H9 (cell line): ENCODE measurements around the gene TMEM120A. TPM values are rescaled to one million over a fixed set of nuclear protein-coding genes. Genes with fewer than 3 reads are reported as not detected.

Experiments
- DNase-seq: peaks from one replicate; pipeline ENCODE4 v3.0.0-alpha.2; 2017
- H2AFZ ChIP-seq: one replicate; pipeline ENCODE4 v1.6.1; 2013; ENCODE audit warnings: mild to moderate bottlenecking, low read length, control low read depth, moderate library complexity
- H2AK5ac ChIP-seq: 2 replicates; pipeline ENCODE4 v1.6.1; 2013; ENCODE audit warnings: low read length, control low read depth, mixed read lengths; ENCODE audit not compliant: insufficient read length
- H2BK120ac ChIP-seq: one replicate; pipeline ENCODE4 v1.6.1; 2013; ENCODE audit warnings: low read depth, mild to moderate bottlenecking, low read length, control low read depth, inconsistent platforms; ENCODE audit not compliant: poor library complexity, severe bottlenecking
- H2BK12ac ChIP-seq: 2 replicates; pipeline ENCODE4 v1.6.1; 2013; ENCODE audit warnings: low read length, control low read depth, mixed read lengths, low read depth; ENCODE audit not compliant: insufficient read length
- H2BK15ac ChIP-seq: 2 replicates; pipeline ENCODE4 v1.6.1; 2013; ENCODE audit warnings: low read depth, low read length, control low read depth
- H2BK20ac ChIP-seq: one replicate; pipeline ENCODE4 v1.6.1; 2013; ENCODE audit warnings: low read depth, mild to moderate bottlenecking, low read length, control low read depth, inconsistent platforms; ENCODE audit not compliant: poor library complexity, severe bottlenecking
- H2BK5ac ChIP-seq: 2 replicates; pipeline ENCODE4 v1.6.1; 2013; ENCODE audit warnings: low read length, control low read depth, mixed read lengths; ENCODE audit not compliant: insufficient read length
- H3K14ac ChIP-seq: 2 replicates; pipeline ENCODE4 v1.6.1; 2013; ENCODE audit warnings: low read length, control low read depth; ENCODE audit not compliant: insufficient read depth
- H3K18ac ChIP-seq: 2 replicates; pipeline ENCODE4 v1.6.1; 2013; ENCODE audit warnings: low read depth, mild to moderate bottlenecking, mixed read lengths, low read length, control low read depth; ENCODE audit not compliant: insufficient read length
- H3K23ac ChIP-seq: 2 replicates; pipeline ENCODE4 v1.6.1; 2013; ENCODE audit warnings: low read length, control low read depth, mixed read lengths, low read depth; ENCODE audit not compliant: insufficient read length
- H3K23me2 ChIP-seq: 2 replicates; pipeline ENCODE4 v1.6.1; 2013; ENCODE audit warnings: low read depth, mild to moderate bottlenecking, mixed read lengths, low read length, control low read depth; ENCODE audit not compliant: insufficient read length, poor library complexity, severe bottlenecking
- H3K27ac ChIP-seq: 2 replicates; pipeline ENCODE4 v1.5.1; 2013; ENCODE audit warnings: low read length, control low read depth, mixed read lengths, low read depth; ENCODE audit not compliant: insufficient read length
- H3K27me3 ChIP-seq: 2 replicates; pipeline ENCODE4 v1.6.1; 2013; ENCODE audit warnings: low read length, control low read depth, inconsistent platforms; ENCODE audit not compliant: insufficient read depth
- H3K4ac ChIP-seq: 2 replicates; pipeline ENCODE4 v1.6.1; 2013; ENCODE audit warnings: low read depth, mild to moderate bottlenecking, control low read depth, inconsistent platforms, low read length, moderate library complexity
- H3K4me1 ChIP-seq: 2 replicates; pipeline ENCODE4 v1.6.1; 2013; ENCODE audit warnings: low read length, control low read depth, inconsistent platforms; ENCODE audit not compliant: insufficient read depth
- H3K4me2 ChIP-seq: 2 replicates; pipeline ENCODE4 v1.6.1; 2013; ENCODE audit warnings: low read length, control low read depth, mixed read lengths; ENCODE audit not compliant: insufficient read length, insufficient read depth
- H3K56ac ChIP-seq: 2 replicates; pipeline ENCODE4 v1.6.1; 2013; ENCODE audit warnings: low read depth, mild to moderate bottlenecking, mixed read lengths, low read length, control low read depth; ENCODE audit not compliant: insufficient read length
- H3K79me1 ChIP-seq: 2 replicates; pipeline ENCODE4 v1.6.1; 2013; ENCODE audit warnings: low read depth, mild to moderate bottlenecking, moderate library complexity, low read length, control low read depth, inconsistent platforms; ENCODE audit not compliant: insufficient read depth, poor library complexity, severe bottlenecking
- H3K79me2 ChIP-seq: 2 replicates; pipeline ENCODE4 v1.6.1; 2013; ENCODE audit warnings: low read length, control low read depth, inconsistent platforms; ENCODE audit not compliant: insufficient read depth
- H3K9ac ChIP-seq: 2 replicates; pipeline ENCODE4 v1.6.1; 2013; ENCODE audit warnings: low read length, control low read depth, mixed read lengths; ENCODE audit not compliant: insufficient read length; ENCODE audit errors: extremely low read depth
- H3K9me3 ChIP-seq: one replicate; pipeline ENCODE4 v1.6.1; 2013; ENCODE audit warnings: low read depth, low read length, inconsistent platforms; ENCODE audit not compliant: control insufficient read depth
- H3T11ph ChIP-seq: one replicate; pipeline ENCODE4 v1.6.1; 2013; ENCODE audit warnings: mild to moderate bottlenecking, low read length, control low read depth, inconsistent platforms
- H4K20me1 ChIP-seq: one replicate; pipeline ENCODE4 v1.6.1; 2013; ENCODE audit not compliant: control insufficient read depth, insufficient read length, insufficient read depth
- H4K5ac ChIP-seq: 2 replicates; pipeline ENCODE4 v1.6.1; 2013; ENCODE audit warnings: low read depth, mild to moderate bottlenecking, mixed read lengths, low read length, control low read depth; ENCODE audit not compliant: insufficient read length
- H4K8ac ChIP-seq: replicated peaks from 2 replicates; pipeline ENCODE4 v1.6.1; 2013; ENCODE audit warnings: low read length, control low read depth, mixed read lengths, low read depth; ENCODE audit not compliant: insufficient read length
- H4K91ac ChIP-seq: 2 replicates; pipeline ENCODE4 v1.6.1; 2013; ENCODE audit warnings: low read depth, mild to moderate bottlenecking, moderate library complexity, mixed read lengths, low read length, control low read depth; ENCODE audit not compliant: insufficient read length
- H3K27ac Mint-ChIP-seq, 3 experiments: 2 replicates in 2 of 3; 3 replicates in 1 of 3; pipeline ENCODE4 v1.8.0; 2020 to 2021; ENCODE audit warnings: mixed read lengths in 3 of 3, mild to moderate bottlenecking in 1 of 3, moderate library complexity in 1 of 3
- H3K27me3 Mint-ChIP-seq: 2 replicates; pipeline ENCODE4 v1.8.0; 2021; ENCODE audit warnings: low read depth, mild to moderate bottlenecking, moderate library complexity, mixed read lengths
- H3K36me3 Mint-ChIP-seq, 3 experiments: 2 replicates in 2 of 3; 3 replicates in 1 of 3; pipeline ENCODE4 v1.8.0; 2020 to 2021; ENCODE audit warnings: low read depth in 3 of 3, mixed read lengths in 3 of 3; ENCODE audit not compliant: insufficient read depth in 1 of 3
- H3K4me1 Mint-ChIP-seq, 2 experiments: 2 replicates each; pipeline ENCODE4 v1.8.0; 2020; ENCODE audit warnings: mixed read lengths in 2 of 2
- H3K4me3 Mint-ChIP-seq, 2 experiments: 2 replicates in 1 of 2; 3 replicates in 1 of 2; pipeline ENCODE4 v1.8.0; 2020 to 2021; ENCODE audit warnings: mild to moderate bottlenecking in 2 of 2, mixed read lengths in 2 of 2, moderate library complexity in 1 of 2
- H3K9me3 Mint-ChIP-seq, 2 experiments: 2 replicates in 1 of 2; 3 replicates in 1 of 2; pipeline ENCODE4 v1.8.0; 2020; ENCODE audit warnings: mild to moderate bottlenecking in 2 of 2, mixed read lengths in 2 of 2, moderate library complexity in 1 of 2
- CTCF ChIP-seq: fragments of 200-600 bp; sonication (generic); conservative IDR thresholded peaks from 3 replicates; pipeline ENCODE4 v1.8.0; 2021; ENCODE audit warnings: antibody characterized with exemption, mild to moderate bottlenecking
- WGBS: extraction: QIAGEN DNeasy Blood & Tissue Kit; methylation state at CpG from one replicate; pipeline ENCODE4 v1.1.7; 2013; ENCODE audit warnings: missing lambda C conversion rate, low lambda C conversion rate, mixed read lengths; ENCODE audit not compliant: insufficient read length; ENCODE audit errors: extremely low coverage; 5-methylcytosine and 5-hydroxymethylcytosine counted together
- total RNA-seq: library from RNA; stranded (reverse); gene quantifications from 2 replicates; pipeline ENCODE4 v1.2.1, GENCODE V29; 2021

The TMEM120A gene
- total RNA-seq, 1 experiment from 2014 or later: 30.0 TPM

- Mint-ChIP-seq H3K27me3 (no peaks in the 10 kb centered on the region), H3K36me3 (peaks cover 2 to 12% (median 4%) of the 10 kb centered on the region in 3 experiments; a peak in 4 of 7 replicates), H3K4me1 (peaks cover 4 to 10% of the 10 kb centered on the region in 2 experiments; a peak in 3 of 4 replicates), H3K4me3 (no peak overlapping the region), H3K27ac (no peak overlapping the region; a peak in 1 of 7 replicates), H3K9me3 (no peaks in the 10 kb centered on the region)
- H2AFZ ChIP-seq: no peak overlapping the region
- H3K27ac ChIP-seq: no peak overlapping the region
- H2BK20ac ChIP-seq: no peak overlapping the region
- no peak overlapping the region for H3K9ac ChIP-seq
- no peak overlapping the region for H3K56ac ChIP-seq
- H4K8ac ChIP-seq: no peak overlapping the region
- H4K5ac ChIP-seq: no peak overlapping the region
- TF ChIP-seq CTCF: no peak
- H3K23ac ChIP-seq: no peak overlapping the region
- no peaks in the 10 kb centered on the region for H3K79me2 ChIP-seq
- no peak overlapping the region for H2BK5ac ChIP-seq
- no peaks in the 10 kb centered on the region for H3K23me2 ChIP-seq
- H4K91ac ChIP-seq: no peak overlapping the region
- no CpG with 5 or more reads among the region's 6 CpGs for WGBS
- no peak overlapping the region for H3K14ac ChIP-seq
- H2BK15ac ChIP-seq: no peak overlapping the region
- no peak overlapping the region for H3T11ph ChIP-seq
- no peak overlapping the region for H2BK12ac ChIP-seq
- no peak for DNase-seq
- H2AK5ac ChIP-seq: no peak overlapping the region
- H3K79me1 ChIP-seq: peaks cover 3% of the 10 kb centered on the region
- no peak overlapping the region for H2BK120ac ChIP-seq
- H3K27me3 ChIP-seq: no peaks in the 10 kb centered on the region
- no peaks in the 10 kb centered on the region for H3K9me3 ChIP-seq
- no peak overlapping the region for H3K4me2 ChIP-seq
- no peaks in the 10 kb centered on the region for H4K20me1 ChIP-seq
- no peak overlapping the region for H3K4ac ChIP-seq
- H3K4me1 ChIP-seq: no peaks in the 10 kb centered on the region
- H3K18ac ChIP-seq: no peak overlapping the region
Observed at GRCh38 chr7:76040126-76040525, 45.7 kb upstream of the TMEM120A start.
